Naive thymus-derived CD4-positive, alpha-beta T cell (primary cell): ENCODE measurements around the gene CTTNBP2. TPM values are rescaled to one million over a fixed set of nuclear protein-coding genes. Genes with fewer than 3 reads are reported as not detected.

Experiments
- ATAC-seq: fragments of 150-1000 bp; cut with Tn5 transposase; 2 replicates; pipeline ENCODE4 v1.10.0; 2021; ENCODE audit warnings: mild to moderate bottlenecking, moderate library complexity
- CTCF ChIA-PET: fragments of 350-600 bp; sonication (Branson Sonifier 250); formaldehyde crosslinking; loops from one replicate; lab custom pipeline; 2021; ENCODE audit warnings: antibody characterized with exemption; lab: Charles Lee
- POLR2A ChIA-PET: fragments of 350-600 bp; sonication (Branson Sonifier 250); formaldehyde crosslinking; loops from one replicate; lab custom pipeline; 2021; ENCODE audit warnings: antibody characterized with exemption, inconsistent platforms; lab: Charles Lee
- DNase-seq, 9 donors: peaks; one replicate each; pipeline versions ENCODE4 v3.0.0 to v3.0.0-alpha.2; 2020 to 2022; ENCODE audit warnings: mixed read lengths in 1 of 9
- H3K27ac ChIP-seq: one replicate; pipeline ENCODE4 v1.7.0; 2013; ENCODE audit warnings: mild to moderate bottlenecking, low read depth, low read length, moderate library complexity
- H3K27me3 ChIP-seq, 2 donors: one replicate each; pipeline ENCODE4 v1.7.0; 2013; ENCODE audit warnings: low read length in 2 of 2, mild to moderate bottlenecking in 2 of 2, moderate library complexity in 2 of 2; ENCODE audit not compliant: control insufficient read depth in 2 of 2, insufficient read depth in 2 of 2
- H3K36me3 ChIP-seq, 3 experiments: 1 replicate in 2 of 3; 2 replicates in 1 of 3; pipeline ENCODE4 v1.7.0; 2013; ENCODE audit warnings: low read length in 3 of 3, mild to moderate bottlenecking in 3 of 3, moderate library complexity in 1 of 3; ENCODE audit not compliant: insufficient read depth in 3 of 3, control insufficient read depth in 2 of 3
- H3K4me1 ChIP-seq, 2 donors: one replicate each; pipeline ENCODE4 v1.7.0; 2013; ENCODE audit warnings: low read length in 2 of 2, mild to moderate bottlenecking in 2 of 2, moderate library complexity in 1 of 2; ENCODE audit not compliant: control insufficient read depth in 2 of 2, insufficient read depth in 2 of 2
- H3K4me3 ChIP-seq: 2 replicates; pipeline ENCODE4 v1.7.0; 2013; ENCODE audit warnings: mild to moderate bottlenecking, low read length
- H3K9me3 ChIP-seq, 3 experiments: 1 replicate in 2 of 3; 2 replicates in 1 of 3; pipeline ENCODE4 v1.7.0; 2013; ENCODE audit warnings: low read length in 3 of 3; ENCODE audit not compliant: control insufficient read depth in 2 of 3
- H3K27ac Mint-ChIP-seq, 9 donors: one replicate each; pipeline ENCODE4 v1.8.0; 2020 to 2022; ENCODE audit warnings: mixed read lengths in 9 of 9, mild to moderate bottlenecking in 8 of 9, moderate library complexity in 5 of 9, inconsistent platforms in 2 of 9
- H3K27me3 Mint-ChIP-seq, 5 donors: one replicate each; pipeline ENCODE4 v1.8.0; 2021 to 2022; ENCODE audit warnings: mixed read lengths in 5 of 5, mild to moderate bottlenecking in 1 of 5
- H3K36me3 Mint-ChIP-seq, 5 donors: one replicate each; pipeline ENCODE4 v1.8.0; 2020 to 2022; ENCODE audit warnings: mixed read lengths in 5 of 5, mild to moderate bottlenecking in 3 of 5, inconsistent platforms in 1 of 5
- H3K4me1 Mint-ChIP-seq, 7 donors: one replicate each; pipeline ENCODE4 v1.8.0; 2020 to 2022; ENCODE audit warnings: mixed read lengths in 7 of 7, mild to moderate bottlenecking in 3 of 7, inconsistent platforms in 1 of 7
- H3K4me3 Mint-ChIP-seq, 10 donors: one replicate each; pipeline ENCODE4 v1.8.0; 2020 to 2022; ENCODE audit warnings: mild to moderate bottlenecking in 10 of 10, mixed read lengths in 10 of 10, moderate library complexity in 6 of 10, inconsistent platforms in 2 of 10
- H3K9me3 Mint-ChIP-seq, 11 donors: one replicate each; pipeline ENCODE4 v1.8.0; 2020 to 2022; ENCODE audit warnings: mixed read lengths in 11 of 11, mild to moderate bottlenecking in 4 of 11, inconsistent platforms in 1 of 11, moderate library complexity in 1 of 11
- intact Hi-C, 2 donors: fragments of 100-400 bp; cut with micrococcal nuclease; formaldehyde crosslinking; loops; one replicate each; pipeline ENCODE4 v1.15.1; 2023
- polyA plus RNA-seq, 2 donors: library from polyadenylated mRNA; unstranded; fragments of 300-500 nt; fragmentation: Illumina TruSeq; gene quantifications; one replicate each; pipeline ENCODE4 v1.2.3, GENCODE V29; 2021
- total RNA-seq, 6 experiments: library from RNA in 5 of 6; stranded (reverse) in 5 of 6; gene quantifications; 1 replicate in 5 of 6; 2 replicates in 1 of 6; pipeline ENCODE4 v1.2.3 and lab custom pipeline; 2021 to 2026

Gene CTTNBP2
- total and polyA plus RNA-seq, 7 experiments from 2014 or later: 0.16 to 0.30 (median 0.27) TPM; not detected in 4

- H3K27me3 Mint-ChIP-seq: peaks cover 0 to 10% (median 0%) of the 10 kb centered on the region in 5 donors
- no peak for ATAC-seq
- no peaks in the 10 kb centered on the region for H3K9me3 ChIP-seq
- intact Hi-C loops: no loop called here
- no peaks in the 10 kb centered on the region for H3K4me1 Mint-ChIP-seq
- no peak for DNase-seq
- H3K27ac Mint-ChIP-seq: no peak overlapping the region
- H3K36me3 ChIP-seq: no peaks in the 10 kb centered on the region
- no peaks in the 10 kb centered on the region for H3K27me3 ChIP-seq
- H3K27ac ChIP-seq: no peak overlapping the region
- H3K36me3 Mint-ChIP-seq: peaks cover 0 to 4% (median 0%) of the 10 kb centered on the region in 5 donors
- H3K4me3 Mint-ChIP-seq: no peak overlapping the region
- H3K4me3 ChIP-seq: no peak overlapping the region
- peaks cover 0 to 13% (median 4%) of the 10 kb centered on the region in 11 donors for H3K9me3 Mint-ChIP-seq
- CTCF ChIA-PET: interaction anchor here (0.6 kb wide), 1 partner anchor 875 kb away, joined by 3 read pairs; no protein-coding TSS in a partner anchor
- H3K4me1 ChIP-seq: no peaks in the 10 kb centered on the region
- POLR2A ChIA-PET: no interaction called here
Observed at GRCh38 chr7:117901089-117901797, 28.0 kb upstream of the CTTNBP2 start.

GRCh38 chr7:117896339-117896738 lies 23.1 kb upstream of the CTTNBP2 start:
- H3K27ac ChIP-seq: no peak overlapping the region
- H3K27me3 ChIP-seq: no peaks in the 10 kb centered on the region
- intact Hi-C loops: no loop called here
- ATAC-seq: no peak
- no peaks in the 10 kb centered on the region for H3K9me3 ChIP-seq
- Mint-ChIP-seq H3K27ac (no peak overlapping the region), H3K4me1 (no peaks in the 10 kb centered on the region), H3K27me3 (peaks cover 0 to 10% (median 0%) of the 10 kb centered on the region in 5 donors), H3K36me3 (peaks cover 0 to 4% (median 0%) of the 10 kb centered on the region in 5 donors), H3K4me3 (no peak overlapping the region), H3K9me3 (peaks cover 0 to 14% (median 4%) of the 10 kb centered on the region in 11 donors)
- H3K4me3 ChIP-seq: no peak overlapping the region
- POLR2A ChIA-PET: no interaction called here
- no peaks in the 10 kb centered on the region for H3K36me3 ChIP-seq
- CTCF ChIA-PET: no interaction called here
- DNase-seq: no peak
- no peaks in the 10 kb centered on the region for H3K4me1 ChIP-seq

- ATAC-seq (no peak), DNase-seq (no peak)
- Mint-ChIP-seq H3K4me3 (no peak overlapping the region), H3K9me3 (peaks cover 0 to 14% (median 4%) of the 10 kb centered on the region in 11 donors), H3K27me3 (peaks cover 0 to 10% (median 0%) of the 10 kb centered on the region in 5 donors), H3K4me1 (no peaks in the 10 kb centered on the region), H3K27ac (no peak overlapping the region), H3K36me3 (peaks cover 0 to 4% (median 0%) of the 10 kb centered on the region in 5 donors)
- H3K4me3 ChIP-seq: no peak overlapping the region
- POLR2A ChIA-PET: no interaction called here
- H3K27me3 ChIP-seq: no peaks in the 10 kb centered on the region
- no peak overlapping the region for H3K27ac ChIP-seq
- H3K36me3 ChIP-seq: no peaks in the 10 kb centered on the region
- H3K9me3 ChIP-seq: no peaks in the 10 kb centered on the region
- CTCF ChIA-PET: no interaction called here
- H3K4me1 ChIP-seq: no peaks in the 10 kb centered on the region
- intact Hi-C loops: no loop called here
Observed at GRCh38 chr7:117895276-117895675, 22.0 kb upstream of the CTTNBP2 start.

- POLR2A ChIA-PET: no interaction called here
Observed at GRCh38 chr7:117894037-117894436, 20.8 kb upstream of the CTTNBP2 start.

GRCh38 chr7:117892821-117893220 lies 19.6 kb upstream of the CTTNBP2 start:
- no peak overlapping the region for H3K4me3 Mint-ChIP-seq
- H3K4me3 ChIP-seq: no peak overlapping the region
- DNase-seq (no peak), ATAC-seq (no peak)
- peaks cover 0 to 10% (median 0%) of the 10 kb centered on the region in 11 donors for H3K9me3 Mint-ChIP-seq
- intact Hi-C loops: no loop called here
- H3K27ac Mint-ChIP-seq: no peak overlapping the region
- no peaks in the 10 kb centered on the region for H3K4me1 ChIP-seq
- no peaks in the 10 kb centered on the region for H3K36me3 Mint-ChIP-seq
- no peaks in the 10 kb centered on the region for H3K27me3 ChIP-seq
- POLR2A ChIA-PET: no interaction called here
- CTCF ChIA-PET: no interaction called here
- peaks cover 0 to 5% (median 0%) of the 10 kb centered on the region in 5 donors for H3K27me3 Mint-ChIP-seq
- no peak overlapping the region for H3K27ac ChIP-seq
- no peaks in the 10 kb centered on the region for H3K9me3 ChIP-seq
- H3K36me3 ChIP-seq: no peaks in the 10 kb centered on the region
- no peaks in the 10 kb centered on the region for H3K4me1 Mint-ChIP-seq

More at GRCh38 chr7:117894037-117894436, 20.8 kb upstream of the CTTNBP2 start:
- Mint-ChIP-seq H3K4me1 (no peaks in the 10 kb centered on the region), H3K9me3 (peaks cover 0 to 13% (median 3%) of the 10 kb centered on the region in 11 donors), H3K4me3 (no peak overlapping the region), H3K27me3 (peaks cover 0 to 10% (median 0%) of the 10 kb centered on the region in 5 donors), H3K36me3 (peaks cover 0 to 3% (median 0%) of the 10 kb centered on the region in 5 donors), H3K27ac (no peak overlapping the region)
- DNase-seq: no peak
- CTCF ChIA-PET: no interaction called here
- H3K9me3 ChIP-seq: no peaks in the 10 kb centered on the region
- H3K4me1 ChIP-seq: no peaks in the 10 kb centered on the region
- no peak overlapping the region for H3K4me3 ChIP-seq
- no peaks in the 10 kb centered on the region for H3K27me3 ChIP-seq
- no peak for ATAC-seq
- intact Hi-C loops: no loop called here
- no peaks in the 10 kb centered on the region for H3K36me3 ChIP-seq
- H3K27ac ChIP-seq: no peak overlapping the region

GRCh38 chr7:117889611-117890010 lies 16.4 kb upstream of the CTTNBP2 start:
- Histone ChIP-seq H3K4me1 (no peaks in the 10 kb centered on the region), H3K27me3 (no peaks in the 10 kb centered on the region), H3K27ac (no peak overlapping the region), H3K4me3 (no peak overlapping the region), H3K36me3 (no peaks in the 10 kb centered on the region), H3K9me3 (no peaks in the 10 kb centered on the region)
- ChIA-PET CTCF (no interaction called here), POLR2A (no interaction called here)
- ATAC-seq (no peak), DNase-seq (no peak)
- Mint-ChIP-seq H3K4me1 (no peaks in the 10 kb centered on the region), H3K9me3 (peaks cover 0 to 5% (median 0%) of the 10 kb centered on the region in 11 donors), H3K4me3 (no peak overlapping the region), H3K27me3 (no peaks in the 10 kb centered on the region), H3K36me3 (no peaks in the 10 kb centered on the region), H3K27ac (no peak overlapping the region)
- intact Hi-C loops: no loop called here

GRCh38 chr7:117888627-117889026 lies 15.4 kb upstream of the CTTNBP2 start:
- Histone ChIP-seq H3K4me3 (no peak overlapping the region), H3K36me3 (no peaks in the 10 kb centered on the region), H3K27ac (no peak overlapping the region), H3K4me1 (no peaks in the 10 kb centered on the region), H3K27me3 (no peaks in the 10 kb centered on the region), H3K9me3 (no peaks in the 10 kb centered on the region)
- H3K27ac Mint-ChIP-seq: no peak overlapping the region
- no peak overlapping the region for H3K4me3 Mint-ChIP-seq
- ChIA-PET CTCF (no interaction called here), POLR2A (no interaction called here)
- no peaks in the 10 kb centered on the region for H3K27me3 Mint-ChIP-seq
- DNase-seq: no peak
- H3K36me3 Mint-ChIP-seq: no peaks in the 10 kb centered on the region
- H3K4me1 Mint-ChIP-seq: no peaks in the 10 kb centered on the region
- no peak for ATAC-seq
- intact Hi-C loops: no loop called here
- H3K9me3 Mint-ChIP-seq: peaks cover 0 to 5% (median 0%) of the 10 kb centered on the region in 11 donors
